Activated CD8-positive, alpha-beta memory T cell treated with anti-CD3 and anti-CD28 coated beads for 36 hours (primary cell): ENCODE results near the gene CYSLTR2. TPM values are rescaled to one million over a fixed set of nuclear protein-coding genes. Genes with fewer than 3 reads are reported as not detected.

Experiments
- CTCF ChIA-PET: fragments of 350-600 bp; sonication (Branson Sonifier 250); formaldehyde crosslinking; loops from one replicate; lab custom pipeline; 2021; ENCODE audit warnings: antibody characterized with exemption; lab: Charles Lee
- POLR2A ChIA-PET: fragments of 350-600 bp; sonication (Branson Sonifier 250); formaldehyde crosslinking; loops from one replicate; lab custom pipeline; 2021; ENCODE audit warnings: antibody characterized with exemption; lab: Charles Lee
- total RNA-seq, 2 experiments: library from RNA; stranded (reverse); gene quantifications; one replicate each; pipeline ENCODE4 v1.2.3, GENCODE V29; 2021

Gene CYSLTR2
- total RNA-seq, 2 experiments from 2014 or later = 1.1 to 1.2 TPM

GRCh38 chr13:48728876-48729275 lies 75.1 kb downstream of the CYSLTR2 start:
- ChIA-PET CTCF (no interaction called here), POLR2A (no interaction called here)

- POLR2A ChIA-PET = no interaction called here
- CTCF ChIA-PET = no interaction called here
Observed at GRCh38 chr13:48729856-48730255, 76.1 kb downstream of the CYSLTR2 start.

DNA sequence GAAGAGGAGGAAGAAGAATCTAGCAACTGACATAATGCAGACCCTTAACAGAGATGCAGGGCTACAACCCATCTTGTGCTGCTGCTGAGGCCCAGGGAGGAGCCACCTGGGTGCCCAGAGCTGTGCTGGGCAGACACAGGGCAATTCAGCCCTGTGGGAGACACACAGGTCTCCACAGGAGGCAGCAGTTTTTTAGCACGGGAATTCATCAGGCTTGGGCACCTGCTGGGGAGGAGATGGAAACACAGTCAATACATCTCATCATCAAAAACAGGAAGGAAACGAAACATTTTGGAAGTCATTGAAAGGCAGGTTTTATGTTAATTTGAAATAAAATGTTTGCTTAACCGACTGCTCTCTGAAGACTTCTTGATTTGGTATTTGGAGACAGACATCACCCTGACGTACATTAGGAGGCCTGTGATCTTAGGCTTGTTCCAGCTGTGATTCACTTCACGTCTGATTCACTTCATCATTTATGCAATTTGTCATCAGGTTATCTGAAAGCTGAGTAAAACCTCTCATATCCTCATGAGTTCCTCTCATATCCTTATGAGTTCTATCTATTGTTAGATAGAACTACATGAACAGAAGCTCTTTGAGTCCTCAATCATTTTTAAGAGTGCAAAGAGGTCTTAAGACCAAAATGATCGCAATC lies 77.4 kb downstream of the CYSLTR2 start:
- CTCF ChIA-PET = interaction anchor here (0.9 to 1.7 kb wide), 6 partner anchors 12 to 42 kb away, joined by 3 to 6 read pairs (median 3); no protein-coding TSS in a partner anchor
- POLR2A ChIA-PET = interaction anchor here (0.8 kb wide), 1 partner anchor 22 kb away, joined by 3 read pairs; no protein-coding TSS in a partner anchor

GRCh38 chr13:48731957-48732569 lies 78.3 kb downstream of the CYSLTR2 start:
- CTCF ChIA-PET = interaction anchor here (0.9 to 1.7 kb wide), 5 partner anchors 11 to 37 kb away, joined by 3 to 6 read pairs (median 3); no protein-coding TSS in a partner anchor

GRCh38 chr13:48733739-48734335 lies 80.1 kb downstream of the CYSLTR2 start:
- ChIA-PET POLR2A (no interaction called here), CTCF (interaction anchor here (1.3 kb wide), 2 partner anchors 11 to 36 kb away, joined by 3 to 4 read pairs; no protein-coding TSS in a partner anchor)

More at GRCh38 chr13:48731957-48732569, 78.3 kb downstream of the CYSLTR2 start:
- POLR2A ChIA-PET = no interaction called here

DNA sequence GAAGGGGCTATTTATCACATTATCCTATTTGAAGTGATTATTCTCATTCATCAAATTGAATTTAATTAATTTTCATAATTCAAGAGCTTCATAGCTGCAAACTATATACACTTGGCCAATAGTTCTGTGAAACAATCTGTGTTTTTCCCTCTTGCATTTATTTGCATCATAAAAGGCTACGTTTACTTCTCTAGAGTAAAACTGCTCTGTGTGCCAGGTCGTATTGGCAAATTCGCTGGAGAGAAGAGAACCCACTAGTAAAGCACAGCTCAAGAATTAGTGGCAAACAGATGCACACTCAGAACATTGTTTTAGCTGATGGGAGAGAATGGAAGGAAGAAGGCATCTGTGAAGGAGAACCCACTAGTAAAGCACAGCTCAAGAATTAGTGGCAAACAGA lies 81.8 kb downstream of the CYSLTR2 start:
- POLR2A ChIA-PET = no interaction called here
- CTCF ChIA-PET = interaction anchor here (0.7 kb wide), 1 partner anchor 419 kb away, joined by 3 read pairs; no protein-coding TSS in a partner anchor

DNA sequence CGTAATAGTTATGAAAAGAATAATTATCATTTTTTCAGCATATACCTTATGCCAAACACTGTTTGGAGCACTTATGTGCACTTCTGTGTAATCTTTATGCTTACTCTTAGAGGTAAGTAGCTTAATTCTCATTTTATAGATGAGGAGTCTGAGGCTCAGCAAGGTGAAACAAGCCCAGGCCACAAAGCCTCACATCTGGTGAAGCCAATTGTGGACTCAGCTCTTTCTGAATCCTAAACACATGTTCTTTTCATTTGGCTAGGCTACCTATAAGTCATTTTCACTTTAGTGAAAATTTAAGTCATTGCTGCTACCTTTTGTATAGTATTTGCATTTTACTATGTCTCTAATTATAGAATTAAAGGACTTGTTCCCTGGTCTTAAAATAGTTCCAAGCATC lies 84.0 kb downstream of the CYSLTR2 start:
- ChIA-PET CTCF (no interaction called here), POLR2A (no interaction called here)

DNA sequence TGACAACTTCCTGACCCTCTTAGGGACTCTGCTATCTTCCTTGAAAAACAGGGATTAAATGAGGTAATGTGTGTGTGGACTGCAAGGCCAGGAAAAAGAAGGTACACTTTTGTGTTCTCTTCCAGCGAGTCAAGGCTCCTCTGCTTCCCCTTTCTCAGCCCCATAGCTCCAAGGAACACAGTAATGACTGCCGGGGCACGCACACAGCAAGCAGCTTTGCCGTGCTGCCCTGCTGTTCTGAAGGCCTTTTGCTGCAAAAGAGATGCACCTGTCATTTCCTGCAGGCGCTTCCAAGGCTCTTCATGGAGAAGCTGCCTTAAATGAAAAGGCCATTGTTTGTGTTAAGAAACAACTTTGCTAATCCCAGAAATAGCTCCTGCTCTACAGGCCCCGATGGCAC lies 84.6 kb downstream of the CYSLTR2 start:
- ChIA-PET POLR2A (no interaction called here), CTCF (no interaction called here)

DNA sequence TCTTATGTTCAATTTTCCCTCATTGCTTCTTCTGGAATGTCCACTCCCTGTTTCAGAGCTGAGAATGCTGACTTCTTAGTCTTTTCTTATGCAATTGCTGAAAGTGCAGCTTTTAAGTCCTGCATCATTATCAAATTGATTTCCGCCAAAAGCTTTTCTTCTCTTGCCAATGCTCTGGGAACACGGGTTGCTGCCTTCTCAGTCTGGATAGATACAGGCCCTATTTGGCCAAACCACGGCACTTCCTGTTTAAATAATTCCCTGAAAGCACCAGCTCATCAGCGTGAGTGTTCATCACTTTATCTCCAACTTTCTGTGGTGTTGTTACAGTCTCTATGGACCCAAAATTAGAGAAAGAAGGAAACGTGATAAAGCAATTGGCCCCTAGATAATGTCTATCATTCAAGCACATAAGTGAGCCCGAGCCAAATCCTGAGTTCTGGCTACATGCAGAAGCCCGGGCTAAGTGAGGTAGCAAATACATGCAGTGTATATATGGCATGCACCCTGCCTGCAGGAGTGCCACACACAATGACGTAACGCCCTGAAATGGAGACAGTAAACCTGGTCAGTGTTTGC lies 85.7 kb downstream of the CYSLTR2 start:
- ChIA-PET CTCF (no interaction called here), POLR2A (no interaction called here)

DNA sequence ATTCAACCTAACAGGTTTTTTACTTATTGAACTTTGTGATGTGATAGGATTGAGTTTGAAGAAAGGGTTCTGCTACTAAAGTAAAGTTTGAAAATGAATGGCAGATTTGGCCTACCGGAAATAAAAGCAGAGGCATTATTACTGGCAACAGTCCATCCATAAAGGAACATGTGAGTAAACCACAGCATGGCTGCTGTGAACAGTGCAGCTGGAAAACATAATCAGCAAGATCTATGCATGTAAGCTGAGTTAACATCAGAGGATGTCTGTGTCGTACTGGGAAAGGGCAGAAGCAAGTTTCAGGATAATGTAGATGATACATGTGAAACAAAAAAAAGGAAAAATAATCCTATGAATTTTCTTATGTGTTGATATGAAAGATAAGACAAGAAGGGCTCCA lies 87.6 kb downstream of the CYSLTR2 start:
- ChIA-PET CTCF (no interaction called here), POLR2A (no interaction called here)

- ChIA-PET CTCF (no interaction called here), POLR2A (no interaction called here)
Observed at GRCh38 chr13:48746821-48747220, 93.1 kb downstream of the CYSLTR2 start.

GRCh38 chr13:48748681-48749080 lies 95.0 kb downstream of the CYSLTR2 start:
- CTCF ChIA-PET = interaction anchor here (1.0 kb wide), 1 partner anchor 17 kb away, joined by 3 read pairs; no protein-coding TSS in a partner anchor
- POLR2A ChIA-PET = no interaction called here

DNA sequence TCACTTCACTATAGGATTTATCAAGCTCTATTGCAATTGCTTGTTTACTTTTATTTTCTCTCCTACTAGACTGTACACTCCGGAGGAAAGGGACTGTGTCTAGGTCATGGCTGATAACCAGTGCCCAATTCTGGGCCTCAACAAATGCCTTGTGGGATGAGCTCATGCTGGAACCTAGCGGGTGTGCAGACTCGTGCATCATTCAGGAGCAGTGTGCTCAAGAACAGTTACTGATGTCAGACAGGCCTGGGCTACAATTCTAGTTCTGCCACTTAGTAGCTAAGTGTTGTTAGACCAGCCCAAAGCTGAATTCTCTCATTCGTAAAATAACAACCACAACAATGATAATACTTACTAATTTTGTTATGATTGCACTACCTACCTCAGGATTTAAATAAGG lies 95.4 kb downstream of the CYSLTR2 start:
- POLR2A ChIA-PET = no interaction called here
- CTCF ChIA-PET = interaction anchor here (1.0 kb wide), 1 partner anchor 18 kb away, joined by 3 read pairs; no protein-coding TSS in a partner anchor

- ChIA-PET POLR2A (no interaction called here), CTCF (interaction anchor here (0.7 to 1.4 kb wide), 3 partner anchors 18 kb away, joined by 3 to 6 read pairs (median 3); no protein-coding TSS in a partner anchor)
Observed at GRCh38 chr13:48749699-48750473, 96.2 kb downstream of the CYSLTR2 start.

- ChIA-PET CTCF (interaction anchor here (0.7 to 1.7 kb wide), 3 partner anchors 17 to 19 kb away, joined by 3 to 6 read pairs (median 5); no protein-coding TSS in a partner anchor), POLR2A (no interaction called here)
Observed at GRCh38 chr13:48750588-48751383, 97.1 kb downstream of the CYSLTR2 start.

DNA sequence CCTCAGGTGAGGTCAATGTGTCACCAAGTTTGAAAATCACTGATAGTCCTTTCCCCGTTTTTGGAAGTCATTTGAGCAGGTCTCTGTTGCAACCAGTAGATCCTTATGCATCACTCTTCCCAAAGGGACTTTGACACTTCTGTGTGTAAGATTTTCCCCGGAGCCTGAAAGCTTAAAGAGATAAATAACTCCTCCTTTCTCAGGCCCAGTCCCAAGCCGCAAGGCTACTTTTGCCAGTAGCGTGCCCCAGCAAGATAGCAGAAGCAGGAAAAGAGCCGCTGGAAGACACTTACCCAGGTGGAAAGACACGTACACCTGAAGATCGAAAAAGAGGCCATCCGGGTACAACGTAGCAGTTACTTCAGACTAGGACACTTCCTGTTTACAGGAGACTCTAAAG lies 106.9 kb downstream of the CYSLTR2 start:
- CTCF ChIA-PET = no interaction called here

More for the DNA sequence above, 106.9 kb downstream of the CYSLTR2 start:
- POLR2A ChIA-PET = no interaction called here
